SW480 (cell line): ENCODE data around the gene CIRBP.
"Not testable (repeated sequence)": the region's sequence is repeated elsewhere in the genome, so short reads cannot be mapped to it uniquely, and the experiment has no call there.

Experiments used
- DNase-seq: peaks from one replicate; pipeline ENCODE4 v3.0.0-alpha.2; 2016; ENCODE audit warnings: low spot score

CIRBP gene

GRCh38 chr19:1292419-1293151 is 23.5 kb downstream of the CIRBP start:
- no peak for DNase-seq

GRCh38 chr19:1293782-1294604 is 24.9 kb downstream of the CIRBP start:
- no peak for DNase-seq

- DNase-seq = no peak
Measured at GRCh38 chr19:1294688-1295087, 25.6 kb downstream of the CIRBP start.

- DNase-seq = no peak
Measured at GRCh38 chr19:1295169-1296012, 26.3 kb downstream of the CIRBP start.

GRCh38 chr19:1296078-1296477 is 26.9 kb downstream of the CIRBP start:
- DNase-seq = no peak

GRCh38 chr19:1296575-1297271 is 27.6 kb downstream of the CIRBP start:
- no peak for DNase-seq

- no peak for DNase-seq
Measured at GRCh38 chr19:1298235-1298634, 29.1 kb downstream of the CIRBP start.

- no peak for DNase-seq
Measured at GRCh38 chr19:1299801-1300200, 30.7 kb downstream of the CIRBP start.

GRCh38 chr19:1300744-1301490 is 31.8 kb downstream of the CIRBP start:
- DNase-seq = no peak

- DNase-seq = no peak
Measured at GRCh38 chr19:1302533-1303239, 33.6 kb downstream of the CIRBP start.

GRCh38 chr19:1304197-1304924 is 35.2 kb downstream of the CIRBP start:
- no peak for DNase-seq

- not testable (repeated sequence) for DNase-seq
Measured at GRCh38 chr19:1305354-1305753, 36.2 kb downstream of the CIRBP start.

- DNase-seq = no peak
Measured at GRCh38 chr19:1307320-1307719, 38.2 kb downstream of the CIRBP start.

GRCh38 chr19:1307755-1308303 is 38.7 kb downstream of the CIRBP start:
- DNase-seq = no peak

- no peak for DNase-seq
Measured at GRCh38 chr19:1308718-1309117, 39.6 kb downstream of the CIRBP start.

- no peak for DNase-seq
Measured at GRCh38 chr19:1309977-1310852, 41.1 kb downstream of the CIRBP start.

- no peak for DNase-seq
Measured at GRCh38 chr19:1310853-1311180, 41.7 kb downstream of the CIRBP start.

- DNase-seq = peak; percentile 21
Measured at GRCh38 chr19:1311543-1312091, 42.5 kb downstream of the CIRBP start.
